ENCODE data around the gene MT1M.
"Not testable (repeated sequence)": the region's sequence is repeated elsewhere in the genome, so short reads cannot be mapped to it uniquely, and the experiment has no call there.

The MT1M gene

DNA sequence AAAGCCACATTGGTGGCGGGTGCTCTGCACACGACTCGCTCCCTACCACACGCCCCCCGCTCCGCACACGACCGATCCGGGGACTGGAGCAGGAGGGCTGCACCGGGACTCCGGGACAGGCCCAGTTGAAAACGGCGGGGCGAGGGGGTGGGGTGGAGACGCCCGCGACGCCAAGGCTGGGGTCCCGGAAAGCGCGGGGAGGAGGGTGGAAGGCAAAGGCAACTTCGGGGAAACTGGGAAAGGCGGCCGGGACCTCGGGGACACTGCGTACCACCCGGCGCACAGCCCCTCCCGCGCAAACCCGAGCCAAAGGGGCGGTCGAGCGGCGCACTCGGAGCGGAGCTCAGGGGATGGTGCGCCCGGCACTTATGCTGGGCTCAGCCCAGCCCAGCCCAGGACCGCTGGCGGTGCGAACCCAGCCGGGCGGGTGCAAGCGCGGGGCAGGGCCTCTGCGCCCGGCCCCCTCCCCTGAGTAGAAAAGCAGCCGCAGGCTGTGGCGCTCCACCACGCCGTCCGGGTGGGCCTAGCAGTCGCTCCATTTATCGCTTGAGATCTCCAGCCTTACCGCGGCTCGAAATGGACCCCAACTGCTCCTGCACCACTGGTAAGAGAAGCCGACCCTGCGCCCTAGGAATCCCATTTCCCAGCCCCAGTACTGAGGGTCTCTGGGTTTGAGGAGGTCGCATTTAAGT lies at the start of gene MT1M:
Gene MT1M, plus strand, starts transcription at position 504 of the 692 bp plus-strand sequence. Its CDS starts 73 bp downstream, at position 577.
- no peak for DNase-seq

DNA sequence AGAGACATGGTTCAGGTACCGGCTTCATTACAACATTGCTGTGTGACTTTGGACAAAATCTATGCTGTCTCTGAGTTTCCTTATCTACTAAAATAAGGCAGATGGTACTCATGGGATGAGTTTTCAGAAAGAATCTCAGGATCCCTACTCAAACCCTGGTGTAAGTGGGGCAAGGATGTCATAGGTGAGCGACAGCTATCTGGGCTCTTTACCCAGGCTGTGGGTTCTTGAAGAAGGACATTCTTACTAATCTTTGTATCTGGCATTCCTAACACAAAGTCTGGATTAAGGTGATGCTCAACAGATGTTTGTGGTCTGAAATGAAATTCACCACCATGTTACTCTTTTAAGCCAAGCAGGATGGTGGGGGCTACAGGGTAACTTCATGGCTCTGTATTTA lies 49.5 kb upstream of the MT1M start:
- not testable (repeated sequence) for DNase-seq

DNA sequence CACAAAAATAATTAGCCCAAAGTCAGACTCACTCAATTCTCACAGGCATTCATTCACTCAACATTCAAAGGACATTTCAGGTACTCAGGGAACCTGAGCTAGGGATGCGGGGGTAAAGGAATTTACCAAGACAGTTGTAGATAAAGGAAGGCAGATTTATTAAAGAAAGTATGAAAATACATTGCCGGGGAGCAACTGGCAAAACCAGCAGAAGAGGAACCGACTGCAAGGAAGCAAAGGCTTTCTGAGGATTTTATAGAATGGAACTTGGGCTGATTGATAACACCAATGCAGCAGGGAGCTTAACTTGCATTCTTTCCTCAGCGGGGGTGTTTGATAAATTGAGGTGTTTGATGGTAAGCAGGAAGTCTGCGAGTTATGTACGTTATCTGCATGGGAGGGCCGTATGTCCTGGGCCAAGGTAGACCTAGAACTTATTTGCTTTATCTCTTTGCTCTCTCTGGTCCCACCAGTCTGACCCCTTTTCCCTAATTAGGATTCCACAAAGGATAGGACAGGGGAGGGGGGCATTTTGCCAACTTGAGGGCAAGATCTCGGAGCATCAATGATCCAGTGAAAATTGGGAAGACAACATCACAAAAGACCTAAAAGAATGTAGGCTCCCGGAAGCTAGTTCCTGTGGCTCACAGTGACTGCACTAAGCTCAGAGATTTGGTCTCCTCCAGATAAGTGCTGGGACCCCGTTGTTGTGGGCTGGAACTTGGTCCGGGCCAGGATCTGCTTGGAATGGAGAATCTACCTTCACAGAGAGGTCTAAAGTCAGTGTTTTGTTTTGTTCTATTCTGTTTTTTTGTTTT lies 48.9 kb upstream of the MT1M start:
- DNase-seq, result no peak

DNA sequence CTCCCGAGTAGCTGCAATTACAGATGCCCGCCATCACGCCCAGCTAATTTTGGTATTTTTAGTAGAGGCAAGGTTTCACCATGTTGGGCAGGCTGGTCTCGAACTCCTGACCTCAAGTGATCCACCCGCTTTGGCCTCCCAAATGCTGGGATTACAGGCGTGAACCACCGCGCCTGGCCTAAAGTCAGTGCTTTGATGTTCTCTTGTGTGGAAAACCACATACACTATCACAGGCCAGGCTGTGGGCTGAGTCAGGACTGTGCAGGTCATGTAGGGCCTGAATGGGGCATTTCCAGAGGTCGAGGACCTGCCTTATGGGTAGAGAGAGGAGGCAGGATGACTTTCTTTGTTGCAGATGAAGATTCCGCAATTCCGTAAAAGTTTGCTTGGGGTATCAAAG lies 48.2 kb upstream of the MT1M start:
- no peak for DNase-seq

DNA sequence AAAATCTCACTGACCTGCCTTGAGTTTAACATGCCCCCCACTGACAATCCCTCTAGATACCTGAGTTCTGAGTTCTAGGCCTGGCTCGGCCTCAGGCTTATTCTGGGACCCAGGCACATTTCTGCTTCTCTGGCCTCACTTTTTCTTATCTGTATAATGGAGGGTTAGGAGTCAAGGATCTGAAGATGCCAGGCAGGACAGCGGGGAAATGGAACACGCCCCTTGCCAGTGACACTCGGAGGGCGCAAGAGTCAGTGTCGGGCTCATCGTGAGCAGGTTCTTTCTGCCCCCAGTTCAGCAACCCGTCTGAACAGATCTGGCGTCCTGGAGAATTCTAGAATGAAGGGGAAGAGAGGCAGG lies 43.7 kb upstream of the MT1M start:
- DNase-seq, result no peak

DNA sequence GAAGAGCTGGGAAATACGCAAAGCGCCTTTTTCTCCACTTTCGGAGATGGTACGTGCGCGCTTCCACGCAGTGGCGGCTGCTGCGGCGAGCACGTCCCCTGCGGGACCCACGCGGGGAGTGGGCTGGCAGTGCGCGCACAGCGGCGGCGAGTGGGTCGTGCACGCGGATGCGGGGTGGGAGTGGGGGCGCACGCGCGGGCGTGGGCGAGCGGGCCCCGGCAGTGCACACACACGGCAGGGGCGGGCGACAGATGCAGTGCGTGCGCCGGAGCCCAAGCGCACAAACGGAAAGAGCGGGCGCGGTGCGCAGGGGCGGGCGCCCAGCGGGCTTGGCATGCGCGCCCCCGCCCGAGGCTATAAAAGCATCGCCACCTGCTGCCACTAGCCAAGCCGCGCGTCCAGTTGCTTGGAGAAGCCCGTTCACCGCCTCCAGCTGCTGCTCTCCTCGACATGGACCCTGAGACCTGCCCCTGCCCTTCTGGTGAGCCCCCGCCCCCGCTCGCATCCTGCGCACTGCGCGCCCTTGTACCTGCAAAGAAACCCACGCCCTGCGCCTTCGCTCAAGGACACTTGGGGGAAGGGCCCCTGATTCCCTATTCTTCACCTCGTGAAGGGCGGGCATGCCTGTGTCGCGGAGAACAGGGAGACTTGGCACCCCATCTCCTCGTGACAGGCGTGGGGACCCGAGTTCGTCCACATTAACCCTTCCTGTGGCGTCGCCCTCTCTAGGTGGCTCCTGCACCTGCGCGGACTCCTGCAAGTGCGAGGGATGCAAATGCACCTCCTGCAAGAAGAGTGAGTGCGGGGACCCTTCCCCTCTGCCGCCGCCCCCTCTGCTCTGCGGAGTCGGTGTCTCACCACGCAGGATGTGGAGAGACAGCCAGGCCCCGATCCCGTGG lies 43.1 kb upstream of the MT1M start, which contains the start of gene MT3:
Gene MT3, plus strand, starts transcription at position 388 of the 899 bp plus-strand sequence. Its CDS starts 63 bp downstream, at position 451.
- peak; percentile 75 for DNase-seq

DNA sequence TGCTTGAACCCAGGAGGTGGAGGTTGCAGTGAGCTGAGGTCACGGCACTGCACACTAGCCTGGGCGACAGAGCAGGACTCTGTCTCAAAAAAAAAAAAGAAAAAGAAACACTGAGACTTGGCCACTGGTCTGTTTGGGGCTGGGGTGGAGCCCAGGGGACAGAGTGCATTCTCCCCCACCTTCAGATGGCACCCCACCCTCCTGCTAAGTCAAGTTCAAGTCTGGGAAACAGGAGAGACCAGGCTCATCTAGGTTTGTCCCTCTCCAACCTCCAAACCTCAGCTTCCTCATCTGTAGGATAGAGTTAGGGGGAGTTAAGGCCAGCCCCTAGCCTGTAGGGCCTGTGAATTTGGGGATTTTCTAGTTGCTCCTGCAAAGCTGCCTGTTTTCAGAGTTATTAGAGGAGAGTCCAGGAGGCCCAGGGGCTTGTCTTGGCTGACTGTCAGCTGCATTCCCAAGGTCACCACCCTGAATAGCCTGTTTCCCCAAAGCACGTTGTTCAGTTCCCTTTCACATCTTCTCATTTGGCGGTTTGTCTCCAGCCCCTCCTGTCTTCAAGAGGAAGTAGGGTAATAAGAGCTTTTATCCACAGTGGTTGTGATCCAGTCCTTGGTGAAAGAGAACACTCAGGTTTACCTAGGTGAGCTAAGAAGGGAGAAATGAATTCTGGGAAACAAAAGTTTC lies 40.9 kb upstream of the MT1M start:
- DNase-seq, result no peak

DNA sequence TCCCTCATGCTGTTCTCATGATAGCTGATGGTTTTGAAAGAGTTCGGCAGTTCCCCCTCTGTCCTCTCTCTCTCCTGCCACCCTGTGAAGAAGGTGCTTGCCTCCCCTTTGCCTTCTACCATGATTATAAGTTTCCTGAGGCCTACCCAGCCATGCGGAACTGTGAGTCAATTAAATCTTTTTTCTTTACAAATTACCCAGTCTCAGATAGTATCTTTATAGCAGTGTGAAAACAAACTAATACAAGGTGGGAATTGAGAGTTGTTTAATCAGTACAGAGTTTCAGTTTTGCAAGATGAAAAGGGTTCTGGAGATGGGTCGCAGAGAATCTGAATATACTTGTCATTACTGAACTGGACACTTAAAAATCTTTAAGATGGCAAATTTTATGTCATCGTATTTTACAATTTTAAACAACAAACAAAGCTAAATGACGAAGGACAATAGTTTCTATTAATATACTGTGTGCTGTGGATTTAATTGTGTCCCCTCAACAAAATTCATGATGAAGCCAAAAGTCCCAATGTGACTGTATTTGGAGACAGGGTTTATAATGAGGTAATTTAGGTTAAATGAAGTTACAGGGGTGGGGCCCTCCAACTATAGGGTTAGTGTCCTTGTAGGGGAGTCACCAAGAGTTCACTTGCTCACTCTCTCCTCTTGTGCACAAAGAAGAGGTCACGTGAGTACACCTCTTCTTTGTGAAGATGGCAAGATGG lies 38.7 kb upstream of the MT1M start:
- DNase-seq, result no peak

DNA sequence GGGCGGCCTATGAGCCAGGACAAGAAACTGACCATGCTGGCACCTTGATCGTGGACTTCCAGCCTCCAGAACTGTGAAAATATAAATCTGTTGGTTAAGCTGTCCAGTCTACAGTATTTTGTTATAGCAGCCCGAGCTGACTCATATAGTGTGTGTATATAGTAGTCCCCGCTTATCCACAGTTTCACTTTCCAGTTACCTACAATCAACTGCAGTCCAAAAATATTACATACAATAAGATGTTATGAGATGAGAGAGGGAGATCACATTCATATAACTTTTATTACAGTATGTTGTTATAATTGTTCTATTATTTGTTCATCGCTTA lies 38.2 kb upstream of the MT1M start:
- no peak for DNase-seq

DNA sequence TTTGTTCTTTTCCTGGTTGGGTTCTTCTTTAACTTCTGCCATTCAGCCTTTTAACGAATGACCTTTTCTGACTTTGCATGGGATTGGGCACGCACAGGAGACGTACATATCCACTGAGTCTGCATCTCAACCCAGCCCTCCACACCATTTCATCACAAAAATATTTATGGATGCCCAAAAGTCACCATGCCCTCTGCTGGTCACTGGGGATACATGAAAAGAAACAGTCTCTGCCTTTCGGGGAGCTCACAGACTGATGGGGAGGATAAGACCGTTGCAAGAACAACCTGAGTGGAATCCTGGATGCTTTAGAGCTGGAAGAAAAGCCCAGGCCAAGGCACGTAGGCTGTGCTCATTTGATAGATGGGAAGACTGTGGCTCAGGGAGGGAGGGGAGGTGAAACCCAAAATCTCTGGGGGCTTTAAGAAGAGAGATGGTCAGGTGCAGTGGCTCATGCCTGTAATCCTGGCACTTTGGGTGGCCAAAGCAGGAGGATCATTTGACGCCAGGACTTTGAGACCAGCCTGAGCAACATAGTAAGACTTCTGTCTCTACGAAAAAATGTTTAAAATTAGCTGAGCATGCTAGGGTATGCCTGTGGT lies 32.0 kb upstream of the MT1M start:
- peak; percentile 25 for DNase-seq

DNA sequence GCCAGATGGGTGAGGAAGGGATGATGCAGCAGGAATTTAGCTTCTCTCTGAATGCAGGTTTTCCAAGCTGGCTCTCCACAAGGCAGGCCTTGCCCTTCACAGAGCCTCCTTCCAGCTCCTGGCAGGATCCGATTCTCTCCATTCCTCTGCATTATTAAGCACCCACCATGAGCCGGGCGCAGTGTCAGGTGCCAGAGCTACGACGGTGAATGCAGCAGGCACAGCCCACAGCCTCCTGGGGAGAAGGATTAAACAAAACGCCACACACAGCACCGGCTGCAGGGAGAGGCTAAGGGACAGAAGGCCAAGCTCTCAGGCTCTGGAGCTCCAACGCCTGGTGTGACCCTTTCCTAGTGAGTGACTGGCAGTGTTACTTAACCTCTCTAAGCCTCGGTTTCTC lies 31.1 kb upstream of the MT1M start:
- DNase-seq, result no peak

DNA sequence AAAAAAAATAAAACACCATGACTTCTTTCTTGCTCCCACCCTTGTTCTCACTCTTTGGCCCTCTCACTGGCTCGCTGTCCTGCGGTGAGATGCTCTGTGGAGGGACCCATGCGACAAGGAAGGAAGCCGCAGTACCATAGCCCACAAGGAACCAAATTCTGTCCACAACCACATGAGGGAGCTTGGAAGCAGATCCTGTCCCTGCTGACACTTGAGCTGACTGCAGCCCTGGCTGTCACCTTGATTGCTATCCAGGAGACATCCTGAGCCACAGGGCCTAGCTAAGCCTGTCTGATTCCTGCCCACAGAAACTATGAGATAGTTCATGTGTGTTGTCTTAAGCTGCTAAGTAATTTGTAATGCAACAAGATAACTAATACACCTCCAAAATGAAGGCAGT lies 28.9 kb upstream of the MT1M start:
- DNase-seq, result no peak

DNA sequence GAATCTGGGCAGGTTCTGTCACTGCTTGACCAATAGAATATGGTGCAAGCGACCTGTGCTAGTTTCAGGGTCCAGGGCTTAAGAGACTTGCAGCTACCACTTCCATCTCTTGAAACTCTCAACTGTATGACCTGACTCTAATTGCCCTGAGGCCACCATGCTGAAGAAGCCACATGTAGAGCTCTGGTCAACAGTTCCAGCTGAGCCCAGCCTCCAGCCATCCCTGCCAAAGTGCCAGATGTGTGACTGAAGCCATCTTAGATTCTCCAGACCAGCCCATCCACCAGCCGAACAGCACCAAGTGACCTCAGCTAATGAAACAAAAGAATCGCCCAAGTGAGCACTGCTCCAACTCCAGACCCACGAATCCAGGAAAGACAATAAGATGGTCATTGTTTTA lies 27.5 kb upstream of the MT1M start:
- DNase-seq, result no peak

DNA sequence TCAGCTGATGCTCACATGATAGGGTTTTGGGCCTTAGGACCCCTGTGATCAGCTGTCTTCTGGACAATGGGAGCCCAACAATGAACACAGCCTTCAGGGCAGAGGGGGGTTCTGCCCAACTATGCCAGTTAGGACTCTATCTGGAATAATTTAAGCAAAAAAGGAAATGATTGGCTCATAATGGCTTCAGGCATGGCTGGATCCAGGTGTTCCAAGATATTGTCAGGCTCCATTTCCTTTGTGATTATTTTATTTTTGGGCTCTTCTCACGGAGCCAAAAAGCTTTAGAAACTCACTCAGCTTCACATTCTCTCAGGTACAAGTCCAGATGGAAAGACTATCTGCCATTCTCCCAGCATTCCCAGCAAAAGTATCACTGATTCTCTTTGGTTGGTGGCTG lies 27.0 kb upstream of the MT1M start:
- DNase-seq, result no peak

DNA sequence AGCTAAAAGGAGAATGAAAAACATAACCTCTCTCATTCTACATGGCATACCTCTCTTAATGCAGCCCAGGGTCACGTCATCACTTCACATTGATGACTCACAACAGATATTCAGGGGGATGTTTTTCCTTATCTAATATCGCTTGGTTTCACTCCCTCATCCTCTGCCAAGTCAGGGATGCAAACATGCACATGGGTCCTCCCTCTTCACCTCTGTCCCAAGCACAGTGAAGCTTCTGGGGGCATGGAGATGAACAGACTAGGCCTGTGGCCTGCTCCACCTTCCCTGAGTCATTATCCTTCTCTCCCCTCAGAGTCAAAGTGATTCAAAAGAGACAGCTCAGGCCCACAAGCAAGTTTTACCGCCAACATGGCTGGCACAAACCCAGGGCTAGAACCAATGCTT lies 26.4 kb upstream of the MT1M start:
- DNase-seq, result no peak

DNA sequence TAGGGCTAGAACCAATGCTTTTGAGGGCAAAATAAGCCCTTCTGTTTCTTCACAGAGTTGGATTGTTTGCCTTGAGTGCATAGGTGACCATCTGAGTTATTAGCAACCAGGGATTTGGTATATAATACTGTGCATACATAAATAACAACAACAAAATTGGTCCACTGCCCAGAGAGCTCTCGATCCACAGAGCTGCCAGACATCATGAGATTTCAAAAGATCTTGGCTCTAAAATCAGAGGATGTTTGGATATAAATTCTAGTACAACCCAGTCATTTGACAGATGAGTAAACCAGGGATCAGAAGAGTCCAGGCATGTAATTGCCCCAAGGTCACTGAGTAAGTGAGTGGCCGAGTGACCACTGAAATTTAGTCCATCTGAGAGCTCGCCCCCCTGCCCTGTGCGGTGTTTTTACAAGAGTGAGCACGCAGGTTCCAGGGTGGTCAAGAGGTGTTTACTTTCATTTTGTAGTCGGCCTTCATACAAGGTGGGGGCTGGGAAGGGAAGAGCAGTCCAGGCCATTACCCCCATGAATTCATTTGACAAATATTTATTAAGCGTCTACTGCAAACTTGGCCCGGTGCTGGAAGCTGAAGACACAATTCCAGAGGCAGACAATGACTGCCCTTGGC lies 25.9 kb upstream of the MT1M start:
- no peak for DNase-seq

DNA sequence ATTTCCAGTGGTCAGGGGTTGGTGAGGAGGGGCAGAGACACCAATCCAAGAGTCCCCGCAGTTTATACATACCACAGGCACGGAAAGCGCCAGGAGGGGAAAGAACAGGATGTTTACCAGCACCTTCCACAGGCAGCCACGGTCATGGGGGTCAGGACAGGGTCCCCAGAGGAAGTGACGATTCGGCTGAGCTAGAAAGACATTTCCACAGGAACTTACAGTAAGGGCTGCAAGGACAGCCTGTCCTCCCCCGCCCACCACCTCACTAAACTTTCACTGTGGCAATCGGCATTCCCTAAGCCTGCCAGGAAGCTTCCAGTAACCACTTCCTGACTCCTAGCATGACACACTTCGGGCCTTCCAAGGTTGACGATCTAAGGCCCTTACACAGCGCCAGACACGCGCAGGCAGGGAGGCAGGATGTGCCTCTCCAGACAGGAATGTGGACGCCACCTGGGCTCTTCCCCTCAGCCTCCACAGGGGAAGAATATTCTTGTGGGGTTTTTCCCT lies 25.3 kb upstream of the MT1M start:
- DNase-seq, result no peak

DNA sequence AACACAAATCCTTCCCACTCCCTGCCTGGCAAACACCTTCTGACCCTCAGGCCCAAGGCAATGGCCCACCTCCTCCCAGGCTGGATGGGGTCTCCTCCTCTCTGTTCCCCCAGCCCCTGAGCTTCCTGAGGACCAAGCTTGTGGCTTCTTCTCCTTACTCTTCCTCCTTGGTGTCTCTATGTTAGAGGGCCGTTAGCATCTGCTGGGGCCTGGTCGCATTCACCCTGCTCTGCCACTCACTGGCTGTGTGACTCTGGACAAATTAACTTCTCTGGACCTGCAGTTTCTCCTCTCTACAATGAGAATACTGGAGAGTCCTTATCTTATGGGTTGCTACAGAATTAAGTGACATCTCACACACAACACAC lies 24.8 kb upstream of the MT1M start:
- no peak for DNase-seq

DNA sequence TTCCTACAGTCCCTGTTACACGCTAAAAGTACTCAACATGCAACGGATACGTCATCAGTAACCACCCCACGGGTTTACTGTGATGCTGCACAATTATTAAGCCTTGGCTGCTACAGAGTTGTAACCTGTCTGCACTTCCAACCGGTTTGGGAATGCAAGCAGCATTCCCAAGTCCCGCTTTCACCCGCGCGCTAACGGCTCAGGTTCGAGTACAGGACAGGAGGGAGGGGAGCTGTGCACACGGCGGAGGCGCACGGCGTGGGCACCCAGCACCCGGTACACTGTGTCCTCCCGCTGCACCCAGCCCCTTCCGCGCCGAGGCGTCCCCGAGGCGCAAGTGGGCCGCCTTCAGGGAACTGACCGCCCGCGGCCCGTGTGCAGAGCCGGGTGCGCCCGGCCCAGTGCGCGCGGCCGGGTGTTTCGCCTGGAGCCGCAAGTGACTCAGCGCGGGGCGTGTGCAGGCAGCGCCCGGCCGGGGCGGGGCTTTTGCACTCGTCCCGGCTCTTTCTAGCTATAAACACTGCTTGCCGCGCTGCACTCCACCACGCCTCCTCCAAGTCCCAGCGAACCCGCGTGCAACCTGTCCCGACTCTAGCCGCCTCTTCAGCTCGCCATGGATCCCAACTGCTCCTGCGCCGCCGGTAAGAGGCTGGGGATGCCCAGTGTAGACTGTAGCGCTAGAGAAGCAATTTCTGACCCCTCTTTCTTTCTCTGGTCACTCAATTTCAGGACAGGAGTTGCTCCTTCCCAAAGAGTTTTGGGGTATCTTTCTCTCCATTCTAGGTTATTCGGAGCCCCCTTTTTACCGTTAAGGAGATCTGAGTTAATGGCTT lies 24.2 kb upstream of the MT1M start, which contains the start of gene MT2A:
Gene MT2A, plus strand, starts transcription at position 542 of the 833 bp plus-strand sequence. Its CDS starts 72 bp downstream, at position 614.
- DNase-seq, result peak; percentile 96

DNA sequence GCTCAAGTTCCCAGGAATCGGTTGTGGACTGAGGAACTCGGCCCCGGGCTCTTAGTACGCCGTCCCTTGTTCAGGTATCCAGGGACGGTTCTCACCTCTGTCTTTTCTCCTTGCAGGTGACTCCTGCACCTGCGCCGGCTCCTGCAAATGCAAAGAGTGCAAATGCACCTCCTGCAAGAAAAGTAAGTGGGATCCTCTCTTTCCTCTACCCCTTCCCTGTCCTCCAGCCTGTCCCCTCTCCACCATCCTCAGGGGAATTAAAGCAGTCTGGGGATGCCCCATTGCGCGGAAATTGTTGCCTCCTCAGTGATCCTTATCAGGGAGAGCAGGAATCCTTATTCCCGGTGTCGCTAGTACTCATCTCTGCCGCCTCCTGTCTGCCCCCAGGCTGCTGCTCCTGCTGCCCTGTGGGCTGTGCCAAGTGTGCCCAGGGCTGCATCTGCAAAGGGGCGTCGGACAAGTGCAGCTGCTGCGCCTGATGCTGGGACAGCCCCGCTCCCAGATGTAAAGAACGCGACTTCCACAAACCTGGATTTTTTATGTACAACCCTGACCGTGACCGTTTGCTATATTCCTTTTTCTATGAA lies 23.5 kb upstream of the MT1M start:
- no peak for DNase-seq
